Body of pancreas (tissue), 4 donors: Measurements from ENCODE around the gene TTLL11.

Experiments used
- POLR2A ChIP-seq, 3 donors: fragments of 450-650 bp; IDR thresholded peaks; one replicate each; pipeline ENCODE4 v1.6.1; 2016; ENCODE audit warnings: antibody characterized with exemption in 3 of 3, mild to moderate bottlenecking in 2 of 3
- TF ChIP-seq, protein P1 (sequence below), 7 experiments: fragments of 450-650 bp in 4 of 7; fragments of 200-600 bp in 3 of 7; sonication (generic) in 3 of 7; IDR thresholded peaks; one replicate each; pipeline ENCODE4 v1.5.1; 2016 to 2019; ENCODE audit warnings: antibody characterized with exemption in 7 of 7

DNA sequence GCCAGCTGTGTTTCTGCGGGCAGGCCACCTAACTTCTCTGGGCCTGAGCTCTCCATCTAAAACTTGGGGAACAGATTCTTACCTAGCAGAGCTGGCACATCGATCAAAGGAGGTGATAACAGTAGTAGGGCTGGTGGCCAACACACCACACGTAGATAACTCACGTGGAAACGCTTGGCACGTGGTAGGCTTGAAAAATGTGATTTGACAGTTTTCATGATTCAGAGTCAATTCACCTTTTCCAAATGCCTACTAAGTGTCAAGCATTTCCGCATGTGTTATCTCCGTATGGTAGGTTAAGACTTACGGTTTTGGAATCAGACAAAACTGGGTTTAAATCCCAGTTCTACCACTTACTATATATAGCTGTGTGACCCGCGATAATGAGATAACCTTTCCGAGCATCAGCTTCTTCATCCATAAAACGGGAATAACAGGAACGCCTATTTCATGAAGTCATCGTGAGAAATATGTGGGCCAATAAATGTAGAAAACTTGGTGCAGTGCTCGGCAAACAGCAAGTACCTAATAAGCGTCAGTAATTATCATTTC, 41.0 kb upstream of the TTLL11 start:
- TF ChIP-seq, protein P1, sequence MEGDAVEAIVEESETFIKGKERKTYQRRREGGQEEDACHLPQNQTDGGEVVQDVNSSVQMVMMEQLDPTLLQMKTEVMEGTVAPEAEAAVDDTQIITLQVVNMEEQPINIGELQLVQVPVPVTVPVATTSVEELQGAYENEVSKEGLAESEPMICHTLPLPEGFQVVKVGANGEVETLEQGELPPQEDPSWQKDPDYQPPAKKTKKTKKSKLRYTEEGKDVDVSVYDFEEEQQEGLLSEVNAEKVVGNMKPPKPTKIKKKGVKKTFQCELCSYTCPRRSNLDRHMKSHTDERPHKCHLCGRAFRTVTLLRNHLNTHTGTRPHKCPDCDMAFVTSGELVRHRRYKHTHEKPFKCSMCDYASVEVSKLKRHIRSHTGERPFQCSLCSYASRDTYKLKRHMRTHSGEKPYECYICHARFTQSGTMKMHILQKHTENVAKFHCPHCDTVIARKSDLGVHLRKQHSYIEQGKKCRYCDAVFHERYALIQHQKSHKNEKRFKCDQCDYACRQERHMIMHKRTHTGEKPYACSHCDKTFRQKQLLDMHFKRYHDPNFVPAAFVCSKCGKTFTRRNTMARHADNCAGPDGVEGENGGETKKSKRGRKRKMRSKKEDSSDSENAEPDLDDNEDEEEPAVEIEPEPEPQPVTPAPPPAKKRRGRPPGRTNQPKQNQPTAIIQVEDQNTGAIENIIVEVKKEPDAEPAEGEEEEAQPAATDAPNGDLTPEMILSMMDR (IDR thresholded peaks at IDR 0.05) = no peak
- TF ChIP-seq POLR2A (IDR thresholded peaks at IDR 0.05) = no peak
